ENCODE results near the gene POLD1. TPM values are rescaled to one million over a fixed set of nuclear protein-coding genes. Genes with fewer than 3 reads are reported as not detected.
A peak's percentile ranks its signal among the peaks of the same experiment; 100 is the strongest.
"Not testable (repeated sequence)": the region's sequence is repeated elsewhere in the genome, so short reads cannot be mapped to it uniquely, and the experiment has no call there.

The POLD1 gene
- total RNA-seq, 2 donors from 2014 or later = 12.8 to 39.5 TPM

DNA sequence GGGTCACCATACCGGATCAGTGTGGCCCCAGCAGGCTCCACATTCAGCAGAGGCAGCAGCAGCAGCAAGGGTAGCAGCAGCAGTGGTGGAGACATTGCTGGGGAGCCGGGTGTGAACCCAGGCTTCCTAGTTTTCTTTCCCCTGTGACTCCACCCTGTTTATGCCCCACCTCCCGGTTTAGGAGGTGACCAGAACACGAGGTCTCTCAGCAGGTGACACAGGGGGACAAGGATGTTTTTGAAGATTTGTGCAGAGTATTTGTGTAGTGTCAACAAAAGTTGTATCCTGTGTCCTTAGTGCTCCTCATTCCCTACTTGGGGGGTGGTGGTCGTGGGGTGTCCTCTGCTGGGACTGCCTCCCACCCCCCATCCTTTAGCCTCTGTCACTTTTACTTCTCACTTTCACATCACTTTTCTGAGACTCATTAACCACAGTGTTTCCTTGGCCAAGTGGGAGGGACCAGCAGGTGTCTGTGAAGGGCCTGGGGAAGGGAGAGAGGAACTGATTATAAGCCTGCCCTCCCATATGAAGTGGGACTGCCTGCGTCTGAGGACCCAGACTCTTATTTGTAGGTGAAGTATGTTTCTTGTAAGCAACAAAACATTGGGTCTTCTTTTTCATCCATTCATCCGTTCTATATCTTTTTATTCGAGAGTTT, 39.4 kb upstream of the POLD1 start:
- DNase-seq (ENCODE audit: low spot score) (no peak), ATAC-seq (ENCODE audit: insufficient number of reproducible peaks, low FRiP score, low read depth) (no peak)
- H3K9me3 ChIP-seq = no peaks in the 10 kb centered on the region
- no peaks in the 10 kb centered on the region for H3K27me3 ChIP-seq (replicated peaks; ENCODE audit: insufficient read depth)
- no peak overlapping the region for H3K27ac ChIP-seq
- TF ChIP-seq, protein P1, sequence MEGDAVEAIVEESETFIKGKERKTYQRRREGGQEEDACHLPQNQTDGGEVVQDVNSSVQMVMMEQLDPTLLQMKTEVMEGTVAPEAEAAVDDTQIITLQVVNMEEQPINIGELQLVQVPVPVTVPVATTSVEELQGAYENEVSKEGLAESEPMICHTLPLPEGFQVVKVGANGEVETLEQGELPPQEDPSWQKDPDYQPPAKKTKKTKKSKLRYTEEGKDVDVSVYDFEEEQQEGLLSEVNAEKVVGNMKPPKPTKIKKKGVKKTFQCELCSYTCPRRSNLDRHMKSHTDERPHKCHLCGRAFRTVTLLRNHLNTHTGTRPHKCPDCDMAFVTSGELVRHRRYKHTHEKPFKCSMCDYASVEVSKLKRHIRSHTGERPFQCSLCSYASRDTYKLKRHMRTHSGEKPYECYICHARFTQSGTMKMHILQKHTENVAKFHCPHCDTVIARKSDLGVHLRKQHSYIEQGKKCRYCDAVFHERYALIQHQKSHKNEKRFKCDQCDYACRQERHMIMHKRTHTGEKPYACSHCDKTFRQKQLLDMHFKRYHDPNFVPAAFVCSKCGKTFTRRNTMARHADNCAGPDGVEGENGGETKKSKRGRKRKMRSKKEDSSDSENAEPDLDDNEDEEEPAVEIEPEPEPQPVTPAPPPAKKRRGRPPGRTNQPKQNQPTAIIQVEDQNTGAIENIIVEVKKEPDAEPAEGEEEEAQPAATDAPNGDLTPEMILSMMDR (IDR thresholded peaks at IDR 0.05) = no peak
- no peaks in the 10 kb centered on the region for H3K36me3 ChIP-seq
- H3K4me3 ChIP-seq = no peak overlapping the region
- no peaks in the 10 kb centered on the region for H3K4me1 ChIP-seq (ENCODE audit: control insufficient read depth in 1 of 2, low read depth in 2 of 2)

DNA sequence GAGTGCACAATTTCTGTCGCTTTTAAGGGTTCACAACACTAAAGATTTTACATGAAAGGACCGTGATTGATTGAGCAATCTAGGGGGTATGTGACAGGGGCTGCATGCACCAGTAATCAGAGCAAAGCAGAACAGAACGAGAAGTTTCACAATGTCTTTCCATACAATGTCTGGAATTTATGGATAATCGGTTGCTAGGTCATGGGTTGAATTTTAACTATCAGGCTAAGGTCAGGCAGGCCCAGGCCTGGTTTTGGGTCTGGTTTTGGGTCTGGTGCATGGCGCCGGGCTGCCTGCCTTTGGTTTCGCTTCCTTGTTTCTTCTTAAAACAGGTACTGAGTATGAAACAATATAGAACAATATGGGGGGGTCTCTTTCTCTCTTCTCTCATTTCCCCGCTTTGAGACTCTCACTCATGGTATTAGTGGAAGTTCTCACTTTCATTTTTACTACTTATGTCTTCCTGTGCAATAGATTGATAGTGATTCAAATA, 37.0 kb upstream of the POLD1 start:
- H3K36me3 ChIP-seq; DNase-seq (ENCODE audit: low spot score); H3K9me3 ChIP-seq; H3K4me3 ChIP-seq; ATAC-seq (ENCODE audit: insufficient number of reproducible peaks, low FRiP score, low read depth); H3K4me1 ChIP-seq (ENCODE audit: control insufficient read depth in 1 of 2, low read depth in 2 of 2); H3K27me3 ChIP-seq (replicated peaks; ENCODE audit: insufficient read depth); H3K27ac ChIP-seq: not testable (repeated sequence)

DNA sequence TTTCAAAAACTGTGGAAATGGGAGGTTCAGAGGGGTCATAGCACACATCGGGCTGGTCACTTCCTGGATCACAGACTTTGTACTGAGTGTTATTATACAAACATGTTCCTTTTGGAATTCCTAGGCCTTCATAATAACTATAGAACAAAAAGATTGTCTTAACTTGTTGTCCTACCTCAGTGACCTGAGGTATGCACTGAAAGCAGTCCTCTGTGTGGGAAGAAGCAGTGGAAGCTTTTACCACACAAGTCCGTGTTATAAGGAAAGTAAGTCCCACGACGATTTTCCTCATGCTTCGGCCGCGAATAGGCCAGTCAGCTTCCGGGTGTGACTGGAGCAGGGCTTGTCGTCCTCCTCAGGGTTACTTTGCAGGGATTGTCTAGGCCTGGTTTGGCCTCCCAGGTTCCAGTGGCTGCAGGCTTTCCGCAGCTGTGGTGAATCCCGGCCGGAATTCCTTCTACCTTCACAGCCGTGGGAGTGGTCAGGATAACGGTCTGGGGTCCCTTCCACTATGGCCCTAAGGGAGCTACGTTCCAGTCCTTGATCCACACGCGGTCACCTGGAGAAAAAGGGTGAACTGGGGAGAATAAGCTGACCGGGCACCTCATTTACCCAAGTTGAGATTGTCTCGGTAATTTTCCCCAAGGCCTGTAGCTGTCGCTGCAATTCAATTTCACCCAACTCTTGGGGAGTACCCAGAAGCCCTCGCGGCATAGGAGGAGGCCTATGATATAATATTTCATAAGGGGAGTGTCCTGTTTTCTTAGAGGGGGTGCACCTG, 34.7 kb upstream of the POLD1 start:
- DNase-seq (ENCODE audit: low spot score) (no peak), ATAC-seq (ENCODE audit: insufficient number of reproducible peaks, low FRiP score, low read depth) (no peak)
- H3K4me3 ChIP-seq = no peak overlapping the region
- no peaks in the 10 kb centered on the region for H3K9me3 ChIP-seq
- no peak overlapping the region for H3K27ac ChIP-seq
- TF ChIP-seq, protein P1 (IDR thresholded peaks at IDR 0.05) = no peak
- no peaks in the 10 kb centered on the region for H3K4me1 ChIP-seq (ENCODE audit: control insufficient read depth in 1 of 2, low read depth in 2 of 2)
- no peaks in the 10 kb centered on the region for H3K27me3 ChIP-seq (replicated peaks; ENCODE audit: insufficient read depth)
- H3K36me3 ChIP-seq = no peaks in the 10 kb centered on the region

DNA sequence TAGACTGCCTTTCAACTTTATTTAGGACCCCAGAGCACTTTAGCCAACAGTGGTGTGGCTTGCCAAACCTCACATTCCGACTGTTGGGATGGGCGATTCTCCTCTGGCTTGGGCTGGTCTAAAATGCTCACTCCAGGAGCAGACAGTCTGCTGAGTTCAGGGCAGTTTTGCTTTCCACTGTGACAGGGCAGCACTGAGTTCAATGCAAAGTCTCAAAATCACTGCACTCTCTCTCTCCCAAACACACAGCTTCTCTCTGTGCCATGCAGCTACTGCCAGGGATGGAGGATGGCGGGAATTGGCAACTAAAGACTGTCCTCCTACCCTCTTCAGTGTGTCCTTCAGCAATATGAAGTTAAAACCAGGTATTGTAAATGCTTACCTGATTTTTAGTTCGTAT, 31.9 kb upstream of the POLD1 start:
- Histone ChIP-seq H3K4me3 (no peak overlapping the region), H3K4me1 (ENCODE audit: control insufficient read depth in 1 of 2, low read depth in 2 of 2) (no peaks in the 10 kb centered on the region), H3K27me3 (replicated peaks; ENCODE audit: insufficient read depth) (no peaks in the 10 kb centered on the region), H3K9me3 (no peaks in the 10 kb centered on the region), H3K36me3 (no peaks in the 10 kb centered on the region), H3K27ac (no peak overlapping the region)
- TF ChIP-seq, protein P1 (IDR thresholded peaks at IDR 0.05) = no peak
- ATAC-seq (ENCODE audit: insufficient number of reproducible peaks, low FRiP score, low read depth) (no peak), DNase-seq (ENCODE audit: low spot score) (no peak)

DNA sequence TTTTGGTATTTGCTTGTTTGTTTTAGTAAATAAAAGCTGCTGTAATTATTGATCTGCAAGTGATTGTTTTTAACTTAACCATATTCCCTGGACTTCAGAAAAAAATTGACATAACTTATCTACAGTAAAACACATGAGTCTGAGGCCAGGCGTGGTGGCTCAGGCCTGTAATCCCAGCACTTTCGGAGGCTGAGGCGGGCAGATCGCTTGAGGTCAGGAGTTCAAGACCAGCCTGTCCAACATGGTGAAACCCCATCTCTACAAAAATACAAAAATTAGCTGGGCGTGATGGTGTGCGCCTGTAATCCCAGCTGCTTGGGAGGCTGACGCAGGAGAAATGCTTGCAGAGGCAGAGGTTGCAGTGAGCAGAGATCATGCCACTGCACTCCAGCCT, 30.7 kb upstream of the POLD1 start:
- not testable (repeated sequence) for ATAC-seq (ENCODE audit: insufficient number of reproducible peaks, low FRiP score, low read depth); H3K36me3 ChIP-seq; H3K27me3 ChIP-seq (replicated peaks; ENCODE audit: insufficient read depth); H3K27ac ChIP-seq; H3K4me1 ChIP-seq (ENCODE audit: control insufficient read depth in 1 of 2, low read depth in 2 of 2); H3K4me3 ChIP-seq; DNase-seq (ENCODE audit: low spot score); H3K9me3 ChIP-seq

DNA sequence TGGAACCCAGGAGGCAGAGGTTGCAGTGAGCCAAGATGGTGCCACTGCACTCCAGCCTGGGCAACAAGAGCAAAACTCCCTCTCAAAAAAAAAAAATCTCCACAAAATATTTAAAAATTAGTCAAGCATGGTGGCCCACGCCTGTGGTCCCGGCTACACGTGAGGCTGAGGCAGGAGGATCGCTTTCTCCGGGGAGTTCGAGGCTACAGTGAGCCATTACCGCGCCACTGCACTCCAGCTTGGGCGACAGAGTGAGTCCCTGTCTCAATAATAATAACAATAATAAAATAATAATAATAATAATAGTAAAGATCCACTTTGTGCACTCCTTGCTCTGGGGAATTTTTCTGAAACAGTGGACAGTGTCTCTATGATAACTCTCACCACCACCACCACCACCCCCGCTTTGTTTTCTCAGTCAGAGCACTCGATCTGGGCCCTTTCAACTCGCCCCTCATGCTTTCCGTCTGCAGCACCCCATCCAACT, 27.4 kb upstream of the POLD1 start:
- Histone ChIP-seq H3K4me1 (ENCODE audit: control insufficient read depth in 1 of 2, low read depth in 2 of 2) (peaks cover 0 to 4% of the 10 kb centered on the region in 2 donors), H3K27ac (peak overlapping the region in 1 of 2 donors; percentile 95), H3K36me3 (no peaks in the 10 kb centered on the region), H3K4me3 (peak overlapping the region; percentile 83), H3K9me3 (no peaks in the 10 kb centered on the region), H3K27me3 (replicated peaks; ENCODE audit: insufficient read depth) (no peaks in the 10 kb centered on the region)
- no peak for DNase-seq (ENCODE audit: low spot score)
- ATAC-seq (ENCODE audit: insufficient number of reproducible peaks, low FRiP score, low read depth) = no peak
- TF ChIP-seq, protein P1 (IDR thresholded peaks at IDR 0.05) = no peak

Data from thoracic aorta (tissue), 2 donors.